K562 (cell line): ENCODE measurements around the gene RALY. TPM values are rescaled to one million over a fixed set of nuclear protein-coding genes. Genes with fewer than 3 reads are reported as not detected.

Source experiments
- CUX1 ChIP-seq: fragments of 200-800 bp; sonication (Bioruptor generic); IDR thresholded peaks from 2 replicates; pipeline ENCODE4 v1.6.1; 2016; ENCODE audit warnings: missing genetic modification characterization, missing compliant biosample characterization
- HDAC2 ChIP-seq: fragments of 450-650 bp; IDR thresholded peaks from 2 replicates; pipeline ENCODE4 v1.6.1; 2016; ENCODE audit warnings: mild to moderate bottlenecking
- MGA ChIP-seq: fragments of 450-650 bp; IDR thresholded peaks from 2 replicates; pipeline ENCODE4 v1.6.1; 2016; ENCODE audit warnings: mild to moderate bottlenecking, moderate library complexity
- MTF1 ChIP-seq: fragments of 250-450 bp; sonication (Bioruptor Pico); IDR thresholded peaks from 2 replicates; pipeline ENCODE4 v1.9.0; 2021; ENCODE audit warnings: moderate library complexity, mild to moderate bottlenecking, inconsistent platforms, borderline replicate concordance
- NFIX ChIP-seq: fragments of 250-450 bp; sonication (Bioruptor Pico); IDR thresholded peaks from 2 replicates; pipeline ENCODE4 v1.4.0; 2020; ENCODE audit warnings: low read depth, mild to moderate bottlenecking, moderate library complexity
- NFYB ChIP-seq: IDR thresholded peaks from 2 replicates; pipeline ENCODE4 v1.6.1; 2011; ENCODE audit warnings: mild to moderate bottlenecking, moderate library complexity; ENCODE audit not compliant: insufficient read length; ENCODE audit errors: extremely low read depth
- NR1H2 ChIP-seq: sonication (generic); formaldehyde crosslinking; IDR thresholded peaks from 2 replicates; pipeline ENCODE4 v1.4.0; 2020; ENCODE audit warnings: mild to moderate bottlenecking, missing genetic modification reagents
- PTBP1 ChIP-seq: fragments of 200-400 bp; formaldehyde crosslinking; IDR thresholded peaks from 2 replicates; pipeline ENCODE4 v1.6.1; 2017; ENCODE audit warnings: low read depth, low read length
- ZBTB43 ChIP-seq: sonication (generic); formaldehyde crosslinking; IDR thresholded peaks from 2 replicates; pipeline ENCODE4 v1.8.0; 2023; ENCODE audit warnings: mild to moderate bottlenecking, missing genetic modification reagents
- polyA plus RNA-seq, 8 experiments: library from polyadenylated mRNA; depleted of rRNA in 4 of 8; stranded (reverse) in 5 of 8; unstranded in 3 of 8; fragments of >200 nt; fragmentation: Nextera tagmentation in 2 of 8; fragmentation: Illumina TruSeq in 1 of 8; extraction: Ambion mirVana in 2 of 8; extraction: Trizol in 1 of 8; gene quantifications; 2 replicates each; pipeline versions ENCODE4 v1.2.1 to v1.2.3, GENCODE V29; 2011 to 2014; ENCODE audit warnings: inconsistent platforms in 1 of 8, missing spikeins in 1 of 8
- total RNA-seq, 7 experiments: library from RNA; depleted of rRNA in 6 of 7; stranded (reverse); fragments of >200 nt in 6 of 7; fragmentation: Illumina TruSeq in 2 of 7; extraction: Trizol in 2 of 7; gene quantifications; 2 replicates each; pipeline versions ENCODE4 v1.2.1 to v1.2.3, GENCODE V29; 2011 to 2021; ENCODE audit warnings: low replicate concordance in 1 of 7

The RALY gene
- total and polyA plus RNA-seq, 9 of the 15 experiments (the other 6 are each of a cell fraction or from before 2014, with no cell fraction given), result 0.80 to 207 (median 128) TPM

- TF ChIP-seq MGA (no peak), PTBP1 (no peak), NFIX (CRISPR knock-in tag) (no peak), NR1H2 (CRISPR knock-in tag) (no peak), HDAC2 (no peak), ZBTB43 (CRISPR knock-in tag) (no peak), MTF1 (CRISPR knock-in tag) (no peak), NFYB (no peak), CUX1 (CRISPR knock-in tag) (no peak)
These were observed 108.6 kb downstream of the RALY start (continued) for GRCh38 chr20:34102342-34102741.
